ENCODE results near the gene KCNJ14.

The KCNJ14 gene

DNA sequence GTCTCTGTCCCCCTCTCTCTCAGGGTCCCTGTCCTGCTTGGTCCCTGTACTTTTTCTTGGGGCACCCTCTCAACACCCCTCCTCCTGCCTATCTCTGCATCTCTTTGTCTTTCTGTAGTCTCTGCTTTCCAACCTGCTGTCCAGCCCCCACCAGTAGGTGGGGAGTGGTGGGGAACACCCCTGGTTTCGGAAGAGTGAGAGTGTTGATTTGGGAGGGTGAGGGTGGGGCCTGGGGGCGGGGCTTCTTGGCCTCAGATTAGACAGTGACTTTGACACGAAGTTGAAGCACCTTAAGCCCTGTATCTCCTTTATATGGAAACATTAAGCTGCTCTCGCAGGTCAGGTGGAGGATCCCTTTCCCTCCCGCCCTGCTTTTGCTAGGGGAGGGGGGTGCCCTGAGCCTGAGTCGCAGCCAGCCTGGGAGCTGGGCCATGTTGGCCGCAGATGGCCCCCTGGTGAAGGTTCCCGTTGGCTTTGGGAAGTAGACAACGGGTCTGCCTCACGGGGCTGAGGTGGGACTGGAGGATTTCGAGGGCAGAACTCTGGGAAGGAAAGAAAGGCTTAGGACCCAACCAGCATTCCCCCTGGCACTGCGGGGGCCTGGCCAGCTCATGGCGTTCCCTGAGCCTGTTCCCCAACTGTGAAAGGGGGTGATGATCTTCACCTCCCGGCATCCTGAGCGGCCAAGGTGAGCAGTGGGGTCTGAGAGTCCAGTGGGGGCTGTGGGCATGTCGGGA, at the start of gene KCNJ14:
Gene KCNJ14, plus strand, starts transcription at position 404 of the 737 bp plus-strand sequence. CDS start 6,151 bp downstream, outside the sequence.
- peak in 1 of 2 experiments; percentile 14 for DNase-seq

GRCh38 chr19:48405850-48406249, 49.5 kb upstream of the KCNJ14 start:
- DNase-seq: no peak

- DNase-seq: no peak
Measured at GRCh38 chr19:48413879-48414587, 41.3 kb upstream of the KCNJ14 start.

DNA sequence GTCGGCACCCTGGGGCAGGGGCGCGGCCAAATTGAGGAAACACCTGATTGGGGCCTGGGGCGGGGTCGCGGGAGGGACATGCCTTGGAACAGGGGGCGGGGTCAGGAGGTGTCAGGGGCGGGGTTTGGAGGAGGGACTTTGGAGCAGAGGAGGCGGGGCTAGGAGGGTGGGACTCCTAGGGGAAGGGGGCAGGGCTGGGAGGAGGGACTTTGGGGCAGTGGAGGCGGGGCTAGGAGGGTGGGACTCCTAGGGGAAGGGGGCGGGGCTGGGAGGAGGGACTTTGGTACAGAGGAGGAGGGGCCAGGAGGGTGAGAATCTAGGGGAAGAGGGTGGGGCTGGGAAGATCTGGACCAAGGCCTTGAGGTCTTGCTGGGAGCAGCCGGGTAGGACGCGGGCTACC, 40.0 kb upstream of the KCNJ14 start:
- peak; percentile 85 to 88 for DNase-seq

DNA sequence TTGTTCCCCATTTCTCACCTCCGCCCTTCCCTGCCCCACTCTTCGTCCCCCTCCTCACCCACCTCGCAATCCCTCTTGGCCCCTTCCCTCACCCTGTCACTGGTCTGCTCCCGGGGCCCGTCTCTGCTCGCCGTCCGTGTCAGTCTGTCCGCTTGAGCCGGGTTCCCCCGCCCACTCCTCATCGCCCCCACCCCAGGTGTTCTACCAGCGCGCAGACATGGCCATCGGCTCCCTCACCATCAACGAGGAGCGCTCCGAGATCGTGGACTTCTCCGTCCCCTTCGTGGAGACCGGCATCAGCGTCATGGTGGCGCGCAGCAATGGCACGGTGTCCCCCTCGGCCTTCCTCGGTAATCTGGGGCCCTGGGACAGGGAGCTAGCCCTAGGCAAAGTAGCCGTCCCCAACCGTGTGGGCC, 39.6 kb upstream of the KCNJ14 start:
- DNase-seq: no peak

DNA sequence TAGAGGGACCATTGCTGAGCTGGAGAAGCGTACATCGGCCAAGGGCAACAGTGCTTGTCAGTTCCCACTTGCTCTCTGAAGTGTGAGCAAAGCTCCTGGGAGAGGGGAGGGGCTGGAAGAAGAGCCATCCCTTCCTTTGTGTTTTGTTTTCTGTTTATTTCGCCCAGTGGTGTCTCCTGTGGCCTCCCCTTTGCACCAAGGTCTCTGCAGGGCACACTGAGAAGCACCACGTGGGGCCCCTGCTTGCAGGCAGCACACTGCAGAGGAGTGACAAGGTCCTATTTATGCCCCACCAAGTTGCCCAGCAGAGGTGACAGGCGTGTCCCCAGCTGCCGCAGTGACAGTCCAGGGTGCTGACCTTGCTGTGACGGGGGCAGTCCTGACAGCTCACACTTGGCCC, 38.0 kb upstream of the KCNJ14 start:
- no peak for DNase-seq

DNA sequence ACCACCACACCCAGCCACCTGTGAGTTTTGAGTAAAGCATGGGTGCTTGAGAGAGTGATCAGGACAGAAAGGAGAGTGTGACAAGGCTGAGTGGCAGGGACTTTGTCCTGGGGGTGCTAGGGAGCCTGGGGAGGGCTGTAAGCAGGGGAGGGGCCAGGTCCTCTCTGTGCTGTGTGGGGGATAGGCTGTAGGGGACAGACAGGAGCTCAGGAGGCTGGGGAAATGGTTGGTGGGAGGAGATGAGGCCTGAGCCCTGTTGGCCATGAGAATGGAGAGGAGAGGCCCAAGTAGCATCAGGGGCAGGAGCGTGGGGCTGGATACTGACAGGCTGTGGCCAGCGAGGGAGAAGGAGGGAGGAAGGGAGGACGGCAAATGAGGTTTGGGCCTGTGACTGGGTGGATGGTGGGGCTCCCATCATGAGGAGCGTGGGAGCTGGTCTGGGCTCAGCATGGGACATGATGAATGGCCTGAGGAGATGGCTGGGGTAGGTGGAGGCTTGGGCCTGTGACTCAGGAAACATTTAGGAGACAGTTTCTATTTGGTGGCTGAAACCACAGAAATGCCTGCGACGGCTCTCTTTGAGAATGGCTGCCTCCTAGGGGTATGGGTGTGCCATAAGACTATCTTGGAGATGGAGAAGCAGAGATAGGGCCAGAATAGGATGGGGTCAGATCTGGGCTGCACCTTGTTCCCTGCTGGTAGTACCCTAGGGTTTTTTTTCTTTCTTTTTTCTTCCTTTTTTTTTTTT, 36.9 kb upstream of the KCNJ14 start:
- peak; percentile 50 to 57 for DNase-seq

GRCh38 chr19:48419158-48419920, 36.0 kb upstream of the KCNJ14 start:
- DNase-seq: peak; percentile 88 to 90

DNA sequence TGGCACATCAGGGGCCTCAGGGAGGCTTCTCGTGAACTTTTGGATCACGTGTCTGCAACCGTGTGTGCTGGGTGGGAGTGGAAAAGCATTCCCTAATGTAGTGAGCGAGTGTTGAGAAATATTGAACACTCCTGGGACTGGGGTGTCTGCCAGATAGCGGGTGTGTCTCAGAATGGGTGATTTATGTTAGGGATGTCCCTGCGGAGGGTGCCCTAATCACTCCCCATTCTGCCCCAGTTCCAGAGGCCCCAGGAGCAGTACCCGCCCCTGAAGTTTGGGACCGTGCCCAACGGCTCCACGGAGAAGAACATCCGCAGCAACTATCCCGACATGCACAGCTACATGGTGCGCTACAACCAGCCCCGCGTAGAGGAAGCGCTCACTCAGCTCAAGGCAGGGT, 33.8 kb upstream of the KCNJ14 start:
- DNase-seq: no peak

DNA sequence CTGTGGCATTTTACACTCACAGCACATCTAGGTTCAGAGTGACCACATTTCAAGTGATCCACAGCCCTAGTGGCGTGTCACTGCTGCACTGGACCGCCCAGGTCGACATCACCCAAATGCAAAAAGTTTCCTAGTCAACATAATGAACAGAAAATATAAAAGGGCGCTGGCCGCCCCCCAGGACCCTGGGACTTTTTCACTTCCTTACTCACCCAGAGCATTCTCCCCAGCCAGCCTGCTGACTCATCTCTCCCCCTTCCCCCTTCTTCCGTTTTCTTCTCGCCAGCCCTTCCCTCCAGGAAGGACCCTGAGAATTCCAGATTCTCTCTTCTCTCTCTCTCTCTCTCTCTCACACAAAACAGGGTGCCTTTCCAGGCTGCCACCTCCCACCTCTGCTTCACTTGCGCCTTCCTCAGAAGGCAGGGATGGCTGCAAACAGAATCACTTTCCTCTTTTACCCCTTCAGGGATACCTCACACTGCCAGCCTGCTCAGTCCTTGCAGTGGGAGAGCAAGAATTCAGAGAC, 30.6 kb upstream of the KCNJ14 start:
- DNase-seq: no peak

DNA sequence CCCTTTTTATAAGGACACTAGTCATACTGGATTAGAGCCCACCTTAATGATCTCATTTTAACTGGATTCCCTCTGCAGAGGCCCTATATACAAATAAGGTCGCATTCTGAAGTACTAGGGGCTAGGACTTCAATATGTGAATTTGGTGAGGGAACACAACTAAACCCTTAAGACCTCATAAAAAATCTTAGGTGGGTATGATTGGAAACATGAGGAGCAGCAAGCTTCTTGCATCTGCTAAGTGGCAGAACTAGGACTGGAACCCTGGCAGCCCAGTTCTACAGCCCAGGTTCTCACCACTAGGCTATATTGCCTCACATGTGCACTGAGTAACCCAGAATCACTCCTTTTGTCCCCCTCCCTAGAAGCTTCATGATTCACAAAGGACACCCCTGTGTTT, 26.7 kb upstream of the KCNJ14 start:
- DNase-seq: no peak

DNA sequence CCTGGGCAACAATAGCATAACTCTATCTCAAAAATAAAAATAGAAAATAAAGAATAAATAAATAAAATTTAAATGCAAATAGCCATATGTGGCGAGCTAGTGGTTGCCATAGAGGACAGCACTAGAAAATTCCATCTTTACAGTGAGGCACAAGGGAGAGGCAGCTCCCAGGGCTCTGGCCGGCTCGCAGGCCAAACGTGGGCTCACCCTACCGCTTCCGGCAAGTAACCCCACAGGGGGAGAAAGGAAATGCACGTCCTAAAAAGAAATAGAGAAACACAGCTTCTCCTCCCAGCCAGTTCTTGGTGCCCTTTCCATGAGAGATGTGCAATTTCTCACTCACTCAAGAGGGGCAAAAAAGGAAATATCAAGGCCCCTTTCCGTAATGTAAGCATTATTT, 22.0 kb upstream of the KCNJ14 start:
- no peak for DNase-seq

DNA sequence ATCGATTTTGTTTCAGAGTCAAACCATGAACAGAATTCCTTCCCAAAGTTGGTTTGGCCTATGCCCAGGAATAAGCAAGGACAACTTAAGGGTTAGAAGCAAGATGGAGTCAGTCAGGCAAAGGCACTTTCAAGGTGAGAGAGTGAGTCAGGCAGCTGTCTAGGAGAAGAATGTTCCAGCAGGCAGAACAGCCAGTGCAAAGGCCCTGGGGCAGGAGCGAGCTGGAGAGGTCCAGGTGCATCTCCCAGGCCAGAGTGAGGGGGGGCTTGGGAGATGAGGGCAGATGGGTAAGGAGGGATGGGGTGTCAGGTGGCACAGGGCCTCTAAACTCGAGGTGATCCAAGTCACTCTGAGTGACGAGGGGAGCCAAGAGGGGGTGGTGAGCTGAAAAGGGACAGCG, 18.8 kb upstream of the KCNJ14 start:
- DNase-seq: no peak

DNA sequence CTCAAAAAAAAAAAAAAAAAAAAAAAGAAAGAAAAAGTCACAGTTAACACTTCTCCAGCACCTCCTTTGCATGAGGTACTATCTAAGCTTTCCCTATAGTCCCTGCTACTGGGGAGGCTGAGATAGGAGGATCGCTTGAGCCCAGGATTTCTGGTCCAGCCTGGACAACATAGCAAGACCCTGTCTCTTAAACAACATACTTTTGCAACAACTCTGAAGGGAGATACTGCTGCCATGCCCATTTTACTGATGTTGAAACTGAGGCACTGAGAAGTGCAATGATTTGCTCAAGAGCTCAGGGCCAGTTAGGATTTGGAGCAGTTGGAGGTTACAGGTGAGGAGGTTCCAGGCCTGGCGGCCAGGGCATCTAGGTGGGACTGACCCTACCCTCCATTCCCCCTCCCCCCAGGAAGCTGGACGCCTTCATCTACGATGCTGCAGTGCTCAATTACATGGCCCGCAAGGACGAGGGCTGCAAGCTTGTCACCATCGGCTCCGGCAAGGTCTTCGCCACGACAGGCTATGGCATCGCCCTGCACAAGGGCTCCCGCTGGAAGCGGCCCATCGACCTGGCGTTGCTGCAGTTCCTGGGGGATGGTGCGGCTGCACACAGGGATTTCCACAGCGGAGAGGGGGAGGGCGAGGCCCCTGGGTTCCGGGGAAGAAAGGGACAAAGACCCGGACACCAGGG, 13.9 kb upstream of the KCNJ14 start:
- no peak for DNase-seq

DNA sequence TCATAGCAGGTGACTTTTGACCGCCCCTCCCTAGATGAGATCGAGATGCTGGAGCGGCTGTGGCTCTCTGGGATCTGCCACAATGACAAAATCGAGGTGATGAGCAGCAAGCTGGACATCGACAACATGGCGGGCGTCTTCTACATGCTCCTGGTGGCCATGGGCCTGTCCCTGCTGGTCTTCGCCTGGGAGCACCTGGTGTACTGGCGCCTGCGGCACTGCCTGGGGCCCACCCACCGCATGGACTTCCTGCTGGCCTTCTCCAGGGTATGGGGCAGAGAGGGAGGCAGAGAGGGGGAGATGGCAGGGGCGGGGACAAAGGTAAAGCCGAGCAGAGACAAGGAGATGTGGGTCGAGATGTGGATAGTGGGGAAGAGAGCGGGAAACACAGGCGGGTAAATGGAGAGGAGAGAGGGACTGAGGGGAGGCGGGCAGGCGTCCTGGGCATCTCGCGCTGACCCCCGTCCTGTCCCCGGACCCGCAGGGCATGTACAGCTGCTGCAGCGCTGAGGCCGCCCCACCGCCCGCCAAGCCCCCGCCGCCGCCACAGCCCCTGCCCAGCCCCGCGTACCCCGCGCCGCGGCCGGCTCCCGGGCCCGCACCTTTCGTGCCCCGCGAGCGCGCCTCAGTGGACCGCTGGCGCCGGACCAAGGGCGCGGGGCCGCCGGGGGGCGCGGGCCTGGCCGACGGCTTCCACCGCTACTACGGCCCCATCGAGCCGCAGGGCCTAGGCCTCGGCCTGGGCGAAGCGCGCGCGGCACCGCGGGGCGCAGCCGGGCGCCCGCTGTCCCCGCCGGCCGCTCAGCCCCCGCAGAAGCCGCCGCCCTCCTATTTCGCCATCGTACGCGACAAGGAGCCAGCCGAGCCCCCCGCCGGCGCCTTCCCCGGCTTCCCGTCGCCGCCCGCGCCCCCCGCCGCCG, 13.0 kb upstream of the KCNJ14 start:
- DNase-seq: no peak

DNA sequence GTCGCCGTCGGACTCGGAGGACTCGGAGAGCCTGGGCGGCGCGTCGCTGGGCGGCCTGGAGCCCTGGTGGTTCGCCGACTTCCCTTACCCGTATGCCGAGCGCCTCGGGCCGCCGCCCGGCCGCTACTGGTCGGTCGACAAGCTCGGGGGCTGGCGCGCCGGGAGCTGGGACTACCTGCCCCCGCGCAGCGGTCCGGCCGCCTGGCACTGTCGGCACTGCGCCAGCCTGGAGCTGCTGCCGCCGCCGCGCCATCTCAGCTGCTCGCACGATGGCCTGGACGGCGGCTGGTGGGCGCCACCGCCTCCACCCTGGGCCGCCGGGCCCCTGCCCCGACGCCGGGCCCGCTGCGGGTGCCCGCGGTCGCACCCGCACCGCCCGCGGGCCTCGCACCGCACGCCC, 12.1 kb upstream of the KCNJ14 start:
- peak in 1 of 2 experiments; percentile 26 for DNase-seq

- DNase-seq: no peak
Measured at GRCh38 chr19:48443731-48444128, 11.6 kb upstream of the KCNJ14 start.

GRCh38 chr19:48444129-48444935, 11.0 kb upstream of the KCNJ14 start:
- DNase-seq: peak in 1 of 2 experiments; percentile 22

DNA sequence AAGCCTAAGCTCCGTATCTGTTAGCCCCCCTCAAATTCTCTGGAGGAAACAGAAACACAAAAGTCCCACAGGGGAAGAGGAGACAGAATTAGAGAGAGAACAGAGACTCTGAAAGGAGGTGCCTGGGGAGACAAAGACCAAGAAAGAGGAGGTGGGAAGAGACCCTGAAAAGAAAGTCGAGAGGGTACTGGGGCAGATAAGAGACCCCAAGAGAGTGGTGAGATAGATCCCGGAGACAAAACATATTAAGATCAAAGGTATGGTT, 10.5 kb upstream of the KCNJ14 start:
- DNase-seq: no peak

DNA sequence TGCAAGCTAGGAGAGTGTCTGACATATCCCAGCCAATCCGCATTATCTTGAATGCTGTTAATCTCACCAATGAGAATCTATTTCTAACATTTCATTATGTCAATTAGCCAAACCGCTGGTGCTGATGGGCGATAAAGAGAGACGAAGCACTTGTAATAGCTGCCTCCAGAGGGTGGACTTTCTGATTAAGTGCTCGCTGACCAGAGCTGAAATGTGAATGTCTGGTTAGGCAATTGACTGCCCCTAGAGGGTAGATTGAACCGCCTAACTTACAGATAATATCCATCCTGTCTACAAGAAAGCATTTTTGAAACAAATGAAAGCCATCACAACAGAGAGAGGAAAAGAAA, 10.1 kb upstream of the KCNJ14 start:
- peak; percentile 45 to 46 for DNase-seq

Measured in activated T-cell treated with anti-CD3 and anti-CD28 coated beads, Interleukin-2, amount 50 U/mL, for 48 hours (primary cell).